ENCODE measurements around the gene TAC4.

DNA sequence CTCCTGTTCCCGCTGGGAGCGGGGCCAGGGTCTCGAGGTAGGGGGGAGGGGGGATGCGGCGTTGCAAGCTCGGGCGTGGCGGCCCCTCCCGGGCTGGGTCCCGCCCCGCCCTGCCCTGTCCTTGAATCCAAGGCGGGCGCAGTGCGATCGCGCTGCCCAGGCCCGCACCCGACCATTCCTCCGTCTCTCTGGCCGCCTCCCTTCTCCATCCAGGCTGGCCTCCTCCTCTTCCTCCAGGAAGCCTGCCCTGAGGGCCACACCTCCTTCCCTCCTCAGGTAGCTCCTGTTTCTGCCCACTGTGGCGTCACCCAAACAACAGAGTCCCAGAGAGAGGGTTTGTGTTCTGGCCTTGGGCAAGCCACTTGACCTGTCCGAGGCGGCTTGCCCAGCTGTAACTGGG, 43.0 kb upstream of the TAC4 start:
- TF ChIP-seq, protein P1, sequence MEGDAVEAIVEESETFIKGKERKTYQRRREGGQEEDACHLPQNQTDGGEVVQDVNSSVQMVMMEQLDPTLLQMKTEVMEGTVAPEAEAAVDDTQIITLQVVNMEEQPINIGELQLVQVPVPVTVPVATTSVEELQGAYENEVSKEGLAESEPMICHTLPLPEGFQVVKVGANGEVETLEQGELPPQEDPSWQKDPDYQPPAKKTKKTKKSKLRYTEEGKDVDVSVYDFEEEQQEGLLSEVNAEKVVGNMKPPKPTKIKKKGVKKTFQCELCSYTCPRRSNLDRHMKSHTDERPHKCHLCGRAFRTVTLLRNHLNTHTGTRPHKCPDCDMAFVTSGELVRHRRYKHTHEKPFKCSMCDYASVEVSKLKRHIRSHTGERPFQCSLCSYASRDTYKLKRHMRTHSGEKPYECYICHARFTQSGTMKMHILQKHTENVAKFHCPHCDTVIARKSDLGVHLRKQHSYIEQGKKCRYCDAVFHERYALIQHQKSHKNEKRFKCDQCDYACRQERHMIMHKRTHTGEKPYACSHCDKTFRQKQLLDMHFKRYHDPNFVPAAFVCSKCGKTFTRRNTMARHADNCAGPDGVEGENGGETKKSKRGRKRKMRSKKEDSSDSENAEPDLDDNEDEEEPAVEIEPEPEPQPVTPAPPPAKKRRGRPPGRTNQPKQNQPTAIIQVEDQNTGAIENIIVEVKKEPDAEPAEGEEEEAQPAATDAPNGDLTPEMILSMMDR (IDR thresholded peaks at IDR 0.05; ENCODE audit: low read depth, low read length, poor library complexity, severe bottlenecking), result no peak
- no peak for TF ChIP-seq EZH2phosphoT487 (IDR thresholded peaks at IDR 0.05; ENCODE audit: borderline replicate concordance, low read length)
